Spleen (tissue), 11 donors: ENCODE measurements around the gene MAST4. TPM values are rescaled to one million over a fixed set of nuclear protein-coding genes. Genes with fewer than 3 reads are reported as not detected.
A peak's percentile ranks its signal among the peaks of the same experiment; 100 is the strongest.

Source experiments
- DNase-seq: peaks from one replicate; pipeline ENCODE4 v3.0.0-alpha.2; 2020
- H3K27ac ChIP-seq, 8 donors: fragments of 200-600 bp; sonication (generic) in 7 of 8; 1 replicate in 4 of 8; 2 replicates in 4 of 8; pipeline versions ENCODE4 v1.5.0 to v1.8.0; 2016 to 2021; ENCODE audit warnings: inconsistent platforms in 4 of 8, mild to moderate bottlenecking in 4 of 8, moderate library complexity in 1 of 8
- H3K27me3 ChIP-seq, 7 donors: fragments of 200-600 bp; sonication (generic) in 6 of 7; replicated peaks in 1 of 7; 1 replicate in 4 of 7; 2 replicates in 3 of 7; pipeline versions ENCODE4 v1.5.0 to v1.8.0; 2016 to 2021; ENCODE audit warnings: inconsistent platforms in 3 of 7, mild to moderate bottlenecking in 1 of 7
- H3K36me3 ChIP-seq, 6 donors: fragments of 200-600 bp; sonication (generic) in 5 of 6; 1 replicate in 4 of 6; 2 replicates in 2 of 6; pipeline versions ENCODE4 v1.5.0 to v1.8.0; 2016 to 2021; ENCODE audit warnings: inconsistent platforms in 2 of 6
- H3K4me1 ChIP-seq, 6 donors: fragments of 200-600 bp; sonication (generic) in 5 of 6; 1 replicate in 3 of 6; 2 replicates in 3 of 6; pipeline versions ENCODE4 v1.5.0 to v1.8.0; 2016 to 2021; ENCODE audit warnings: inconsistent platforms in 3 of 6
- H3K4me3 ChIP-seq, 8 donors: fragments of 200-600 bp; sonication (generic) in 7 of 8; 1 replicate in 4 of 8; 2 replicates in 4 of 8; pipeline versions ENCODE4 v1.5.0 to v1.8.0; 2016 to 2021; ENCODE audit warnings: inconsistent platforms in 4 of 8, mild to moderate bottlenecking in 4 of 8, moderate library complexity in 2 of 8
- H3K9me3 ChIP-seq, 8 donors: fragments of 200-600 bp; sonication (generic) in 7 of 8; 1 replicate in 4 of 8; 2 replicates in 4 of 8; pipeline versions ENCODE4 v1.5.0 to v1.8.0; 2016 to 2021; ENCODE audit warnings: inconsistent platforms in 4 of 8
- CTCF ChIP-seq, 11 experiments: fragments of 200-600 bp in 7 of 11; fragments of 450-650 bp in 4 of 11; sonication (generic) in 4 of 11; IDR thresholded peaks in 8 of 11; conservative IDR thresholded peaks in 3 of 11; 1 replicate in 7 of 11; 2 replicates in 4 of 11; pipeline versions ENCODE4 v1.4.0 to v1.8.0; 2016 to 2021; ENCODE audit warnings: antibody characterized with exemption in 11 of 11, inconsistent platforms in 4 of 11, mild to moderate bottlenecking in 1 of 11
- POLR2A ChIP-seq, 3 donors: fragments of 450-650 bp; IDR thresholded peaks; one replicate each; pipeline ENCODE4 v1.5.1; 2017; ENCODE audit warnings: antibody characterized with exemption in 3 of 3, mild to moderate bottlenecking in 1 of 3
- POLR2AphosphoS5 ChIP-seq, 3 donors: sonication (generic); formaldehyde crosslinking; IDR thresholded peaks; one replicate each; pipeline ENCODE4 v1.5.1; 2017; ENCODE audit warnings: antibody characterized with exemption in 3 of 3
- WGBS, 5 donors: extraction: QIAGEN DNeasy Blood & Tissue Kit in 3 of 5; methylation state at CpG; one replicate each; pipeline versions ENCODE4 v1.1.5 to v1.1.7; 2013 to 2018; 5-methylcytosine and 5-hydroxymethylcytosine counted together
- intact Hi-C: fragments of 100-400 bp; cut with DNase I; formaldehyde crosslinking; loops from one replicate; pipeline ENCODE4 v1.15.0; 2023; ENCODE audit warnings: low total_unique reads
- polyA plus RNA-seq, 3 donors: library from polyadenylated mRNA; stranded (reverse); fragments of 200-250 nt; gene quantifications; one replicate each; pipeline ENCODE4 v1.2.1, GENCODE V29; 2013
- total RNA-seq, 7 donors: library from RNA; depleted of rRNA in 3 of 7; stranded (reverse); fragments of >200 nt in 3 of 7; fragmentation: NEBNext Ultra II Directional in 4 of 7; extraction: Animal tissue kit (Norgen Biotek cat#: 25700) in 4 of 7; gene quantifications; one replicate each; pipeline versions ENCODE4 v1.1.0 to v1.2.1, GENCODE V29; 2016 to 2021
- donor health status: healthy with polysubstance abuse.
- donor health status: DM: no; HTN: no; CAD: no; lungs with moderate emphysema.
- donor health status: DM: no; HTN: no; CAD: no.
- donor health status: Bipolar disorder and iron deficiency.
- donor health status: healthy.
- donor health status: DM: no; HTN: no; CAD: no.
- donor health status: DM: yes; HTN: yes; CAD: no.

MAST4 gene
- total and polyA plus RNA-seq, 10 donors: 2.5 to 43.7 (median 25.4) TPM

GRCh38 chr5:66814146-66814991 is 218.2 kb downstream of the MAST4 start:
- Histone ChIP-seq H3K4me3 (no peak overlapping the region), H3K27me3 (peaks cover 0 to 12% (median 0%) of the 10 kb centered on the region in 7 donors), H3K27ac (no peak overlapping the region), H3K4me1 (peaks cover 0 to 15% (median 2%) of the 10 kb centered on the region in 6 donors), H3K9me3 (no peaks in the 10 kb centered on the region), H3K36me3 (no peaks in the 10 kb centered on the region)
- intact Hi-C loops: loop anchor here (5.0 to 10.0 kb wide), 2 partner anchors 340 to 393 kb away; no protein-coding TSS in a partner anchor
- no peak for DNase-seq
- peak; percentile 21 to 79 (median 65) for TF ChIP-seq CTCF (IDR thresholded peaks at IDR 0.05 in 8 of 11, conservative IDR thresholded peaks at IDR 0.05 in 3 of 11)
- TF ChIP-seq POLR2A (IDR thresholded peaks at IDR 0.05): no peak
- no peak for TF ChIP-seq POLR2AphosphoS5 (IDR thresholded peaks at IDR 0.05)
- WGBS, 5 donors: 30 to 57% (median 43%) methylated on average over 6 of the region's 6 CpGs

- no peak for DNase-seq
- H3K4me1 ChIP-seq: peaks cover 0 to 4% (median 0%) of the 10 kb centered on the region in 6 donors
- H3K27me3 ChIP-seq: peaks cover 0 to 4% (median 0%) of the 10 kb centered on the region in 7 donors
- no peaks in the 10 kb centered on the region for H3K36me3 ChIP-seq
- no peak overlapping the region for H3K27ac ChIP-seq
- no peak overlapping the region for H3K4me3 ChIP-seq
- WGBS, 5 donors: 90 to 97% (median 95%) methylated on average over 5 of the region's 5 CpGs
- intact Hi-C loops: loop anchor here (10.0 kb wide), 1 partner anchor 336 kb away; no protein-coding TSS in a partner anchor
- TF ChIP-seq POLR2A (IDR thresholded peaks at IDR 0.05) (no peak), POLR2AphosphoS5 (IDR thresholded peaks at IDR 0.05) (no peak), CTCF (IDR thresholded peaks at IDR 0.05 in 8 of 11, conservative IDR thresholded peaks at IDR 0.05 in 3 of 11) (no peak)
- no peaks in the 10 kb centered on the region for H3K9me3 ChIP-seq
These were observed 222.2 kb downstream of the MAST4 start for GRCh38 chr5:66818304-66818934.

- Histone ChIP-seq H3K36me3 (no peaks in the 10 kb centered on the region), H3K4me1 (peaks cover 0 to 4% (median 0%) of the 10 kb centered on the region in 6 donors), H3K9me3 (no peaks in the 10 kb centered on the region), H3K4me3 (no peak overlapping the region), H3K27ac (no peak overlapping the region), H3K27me3 (peaks cover 0 to 4% (median 0%) of the 10 kb centered on the region in 7 donors)
- intact Hi-C loops: loop anchor here (10.0 kb wide), 1 partner anchor 336 kb away; no protein-coding TSS in a partner anchor
- no peak for DNase-seq
- WGBS, 5 donors: 83 to 96% (median 87%) methylated on average over 4 of the region's 4 CpGs
- no peak for TF ChIP-seq CTCF (IDR thresholded peaks at IDR 0.05 in 8 of 11, conservative IDR thresholded peaks at IDR 0.05 in 3 of 11)
- TF ChIP-seq POLR2A (IDR thresholded peaks at IDR 0.05): no peak
- no peak for TF ChIP-seq POLR2AphosphoS5 (IDR thresholded peaks at IDR 0.05)
These were observed 222.7 kb downstream of the MAST4 start for GRCh38 chr5:66818935-66819328.
